Activated CD4-positive, alpha-beta T cell treated with anti-CD3 and anti-CD28 coated beads, Interleukin-2, amount 10 ng/mL, durations not matched to agents 7 days and 5 days (primary cell): Measurements from ENCODE around the gene BIRC5. TPM values are rescaled to one million over a fixed set of nuclear protein-coding genes. Genes with fewer than 3 reads are reported as not detected.

Source experiments
- CTCF ChIA-PET: fragments of 350-600 bp; sonication (Branson Sonifier 250); formaldehyde crosslinking; loops from one replicate; lab custom pipeline; 2021; ENCODE audit warnings: antibody characterized with exemption; lab: Charles Lee
- POLR2A ChIA-PET: fragments of 350-600 bp; sonication (Branson Sonifier 250); formaldehyde crosslinking; loops from one replicate; lab custom pipeline; 2021; ENCODE audit warnings: antibody characterized with exemption; lab: Charles Lee
- DNase-seq: peaks from one replicate; pipeline ENCODE4 v3.0.0-alpha.2; 2020
- H3K27ac Mint-ChIP-seq: one replicate; pipeline ENCODE4 v1.8.0; 2021; ENCODE audit warnings: mild to moderate bottlenecking, moderate library complexity, mixed read lengths
- H3K27me3 Mint-ChIP-seq: one replicate; pipeline ENCODE4 v1.8.0; 2021; ENCODE audit warnings: mixed read lengths
- H3K36me3 Mint-ChIP-seq: one replicate; pipeline ENCODE4 v1.8.0; 2021; ENCODE audit warnings: low read depth, mixed read lengths
- H3K4me1 Mint-ChIP-seq: one replicate; pipeline ENCODE4 v1.8.0; 2021; ENCODE audit warnings: mixed read lengths
- H3K4me3 Mint-ChIP-seq: one replicate; pipeline ENCODE4 v1.8.0; 2021; ENCODE audit warnings: mild to moderate bottlenecking, moderate library complexity, mixed read lengths
- H3K9me3 Mint-ChIP-seq: one replicate; pipeline ENCODE4 v1.8.0; 2021; ENCODE audit warnings: mixed read lengths
- total RNA-seq, 2 experiments: library from RNA; stranded (reverse); gene quantifications; one replicate each; pipeline ENCODE4 v1.2.3, GENCODE V29; 2021

BIRC5 gene
- total RNA-seq, 2 experiments from 2014 or later, result 113 to 117 TPM

GRCh38 chr17:78238823-78239488, 24.9 kb downstream of the BIRC5 start:
- H3K4me3 Mint-ChIP-seq, result no peak overlapping the region
- H3K27ac Mint-ChIP-seq, result no peak overlapping the region
- no peaks in the 10 kb centered on the region for H3K4me1 Mint-ChIP-seq
- no peaks in the 10 kb centered on the region for H3K36me3 Mint-ChIP-seq
- no peak for DNase-seq
- H3K27me3 Mint-ChIP-seq, result peaks cover 3% of the 10 kb centered on the region
- H3K9me3 Mint-ChIP-seq, result no peaks in the 10 kb centered on the region
- ChIA-PET CTCF (interaction anchor here (1.2 to 3.6 kb wide), 3 partner anchors 11 to 220 kb away, joined by 4 to 27 read pairs (median 5); no protein-coding TSS in a partner anchor), POLR2A (no interaction called here)

- POLR2A ChIA-PET, result no interaction called here
- H3K27me3 Mint-ChIP-seq, result peaks cover 2% of the 10 kb centered on the region
These were observed 25.5 kb downstream of the BIRC5 start for GRCh38 chr17:78239489-78239931.

GRCh38 chr17:78240012-78240655, 26.1 kb downstream of the BIRC5 start:
- H3K4me1 Mint-ChIP-seq, result no peaks in the 10 kb centered on the region
- H3K36me3 Mint-ChIP-seq, result no peaks in the 10 kb centered on the region
- no peak overlapping the region for H3K4me3 Mint-ChIP-seq
- no peak overlapping the region for H3K27ac Mint-ChIP-seq
- ChIA-PET CTCF (interaction anchor here (0.9 kb wide), 1 partner anchor 12 kb away, joined by 3 read pairs; no protein-coding TSS in a partner anchor), POLR2A (interaction anchor here (0.7 kb wide), 1 partner anchor 330 kb away, joined by 3 read pairs; no protein-coding TSS in a partner anchor)
- no peak for DNase-seq
- H3K27me3 Mint-ChIP-seq, result peaks cover 2% of the 10 kb centered on the region
- H3K9me3 Mint-ChIP-seq, result no peaks in the 10 kb centered on the region

More at GRCh38 chr17:78239489-78239931, 25.5 kb downstream of the BIRC5 start:
- no peaks in the 10 kb centered on the region for H3K9me3 Mint-ChIP-seq
- CTCF ChIA-PET, result interaction anchor here (3.6 kb wide), 1 partner anchor 11 kb away, joined by 27 read pairs; no protein-coding TSS in a partner anchor
- no peak for DNase-seq
- no peak overlapping the region for H3K4me3 Mint-ChIP-seq
- no peaks in the 10 kb centered on the region for H3K4me1 Mint-ChIP-seq
- no peak overlapping the region for H3K27ac Mint-ChIP-seq
- no peaks in the 10 kb centered on the region for H3K36me3 Mint-ChIP-seq

GRCh38 chr17:78240839-78241238, 26.8 kb downstream of the BIRC5 start:
- no peaks in the 10 kb centered on the region for H3K9me3 Mint-ChIP-seq
- no peak for DNase-seq
- no peaks in the 10 kb centered on the region for H3K4me1 Mint-ChIP-seq
- H3K27me3 Mint-ChIP-seq, result peaks cover 5% of the 10 kb centered on the region
- no peak overlapping the region for H3K4me3 Mint-ChIP-seq
- ChIA-PET POLR2A (interaction anchor here (0.7 kb wide), 1 partner anchor 329 kb away, joined by 3 read pairs; no protein-coding TSS in a partner anchor), CTCF (interaction anchor here (0.9 kb wide), 1 partner anchor 11 kb away, joined by 3 read pairs; no protein-coding TSS in a partner anchor)
- H3K36me3 Mint-ChIP-seq, result no peaks in the 10 kb centered on the region
- H3K27ac Mint-ChIP-seq, result no peak overlapping the region

- Mint-ChIP-seq H3K27me3 (peaks cover 5% of the 10 kb centered on the region), H3K4me3 (no peak overlapping the region), H3K4me1 (no peaks in the 10 kb centered on the region), H3K9me3 (no peaks in the 10 kb centered on the region), H3K27ac (no peak overlapping the region), H3K36me3 (no peaks in the 10 kb centered on the region)
- CTCF ChIA-PET, result interaction anchor here (1.2 to 2.2 kb wide), 2 partner anchors 9 to 10 kb away, joined by 5 to 8 read pairs; no protein-coding TSS in a partner anchor
- DNase-seq, result no peak
- POLR2A ChIA-PET, result no interaction called here
These were observed 27.4 kb downstream of the BIRC5 start for GRCh38 chr17:78241277-78242023.

GRCh38 chr17:78242024-78242742, 28.1 kb downstream of the BIRC5 start:
- POLR2A ChIA-PET, result no interaction called here
- Mint-ChIP-seq H3K36me3 (no peaks in the 10 kb centered on the region), H3K4me1 (no peaks in the 10 kb centered on the region), H3K27me3 (peaks cover 5% of the 10 kb centered on the region), H3K9me3 (no peaks in the 10 kb centered on the region), H3K4me3 (no peak overlapping the region), H3K27ac (no peak overlapping the region)
- DNase-seq, result no peak
- CTCF ChIA-PET, result interaction anchor here (0.6 to 2.2 kb wide), 6 partner anchors 8 to 1552 kb away, joined by 3 to 8 read pairs (median 4); no protein-coding TSS in a partner anchor

GRCh38 chr17:78247304-78247703, 33.3 kb downstream of the BIRC5 start:
- Mint-ChIP-seq H3K27me3 (peaks cover 3% of the 10 kb centered on the region), H3K4me3 (no peak overlapping the region), H3K36me3 (no peaks in the 10 kb centered on the region), H3K27ac (no peak overlapping the region), H3K9me3 (no peaks in the 10 kb centered on the region), H3K4me1 (peaks cover 19% of the 10 kb centered on the region)
- ChIA-PET POLR2A (no interaction called here), CTCF (interaction anchor here (0.6 to 1.9 kb wide), 4 partner anchors 9 to 211 kb away, joined by 3 to 6 read pairs (median 4); no protein-coding TSS in a partner anchor)
- DNase-seq, result no peak

GRCh38 chr17:78248051-78248914, 34.2 kb downstream of the BIRC5 start:
- ChIA-PET CTCF (interaction anchor here (1.0 to 1.2 kb wide), 2 partner anchors 13 to 16 kb away, joined by 3 to 4 read pairs; no protein-coding TSS in a partner anchor), POLR2A (no interaction called here)
- Mint-ChIP-seq H3K27ac (peak overlapping the region; percentile 19), H3K4me3 (no peak overlapping the region), H3K4me1 (peaks cover 28% of the 10 kb centered on the region), H3K27me3 (peaks cover 3% of the 10 kb centered on the region), H3K36me3 (no peaks in the 10 kb centered on the region), H3K9me3 (no peaks in the 10 kb centered on the region)
- DNase-seq, result no peak

GRCh38 chr17:78249074-78249817, 35.2 kb downstream of the BIRC5 start:
- H3K4me1 Mint-ChIP-seq, result peaks cover 33% of the 10 kb centered on the region
- no peak for DNase-seq

GRCh38 chr17:78249818-78250806, 36.1 kb downstream of the BIRC5 start:
- Mint-ChIP-seq H3K4me3 (no peak overlapping the region), H3K36me3 (no peaks in the 10 kb centered on the region), H3K4me1 (peaks cover 39% of the 10 kb centered on the region), H3K27ac (no peak overlapping the region), H3K27me3 (peaks cover 3% of the 10 kb centered on the region), H3K9me3 (peaks cover 2% of the 10 kb centered on the region)
- no peak for DNase-seq
- POLR2A ChIA-PET, result interaction anchor here (1.2 kb wide), 1 partner anchor 109 kb away, joined by 4 read pairs; no protein-coding TSS in a partner anchor
- CTCF ChIA-PET, result interaction anchor here (0.6 to 3.1 kb wide), 41 partner anchors 8 to 559 kb away, joined by 3 to 27 read pairs (median 4); partner anchors contain the start of gene TMEM235

More at GRCh38 chr17:78249074-78249817, 35.2 kb downstream of the BIRC5 start:
- ChIA-PET CTCF (interaction anchor here (0.7 to 3.1 kb wide), 16 partner anchors 8 to 226 kb away, joined by 3 to 27 read pairs (median 4); no protein-coding TSS in a partner anchor), POLR2A (no interaction called here)
- Mint-ChIP-seq H3K36me3 (no peaks in the 10 kb centered on the region), H3K27ac (no peak overlapping the region), H3K9me3 (no peaks in the 10 kb centered on the region), H3K4me3 (no peak overlapping the region), H3K27me3 (peaks cover 3% of the 10 kb centered on the region)
